HL-60 (cell line): ENCODE results near the gene PTPN9.

Experiments used
- DNase-seq, 2 experiments: peaks; one replicate each; pipeline ENCODE4 v3.0.0-alpha.2; 2010 to 2020; ENCODE audit warnings: low read depth in 1 of 2, low spot score in 1 of 2
- H3K27ac ChIP-seq: fragments of 250-450 bp; sonication (Bioruptor Pico); replicated peaks from 2 replicates; pipeline ENCODE4 v1.5.1; 2020; ENCODE audit warnings: mild to moderate bottlenecking, moderate library complexity
- H3K27me3 ChIP-seq: fragments of 250-450 bp; sonication (Bioruptor Pico); 2 replicates; pipeline ENCODE4 v1.5.1; 2021; ENCODE audit warnings: mild to moderate bottlenecking, moderate library complexity; ENCODE audit not compliant: insufficient read depth, poor library complexity, severe bottlenecking
- H3K4me3 ChIP-seq: replicated peaks from 2 replicates; pipeline ENCODE4 v1.5.1; 2011; ENCODE audit warnings: mild to moderate bottlenecking, control low read depth, low read length; ENCODE audit not compliant: insufficient read depth
- CTCF ChIP-seq: IDR thresholded peaks from one replicate; pipeline ENCODE4 v1.5.1; 2011; ENCODE audit warnings: low read length, control low read depth, inconsistent platforms; ENCODE audit not compliant: insufficient read depth
- GABPA ChIP-seq: IDR thresholded peaks from 2 replicates; pipeline ENCODE4 v1.6.1; 2012; ENCODE audit warnings: low read depth
- POLR2AphosphoS5 ChIP-seq: IDR thresholded peaks from 2 replicates; pipeline ENCODE4 v1.6.1; 2012; ENCODE audit warnings: low read depth
- REST ChIP-seq: IDR thresholded peaks from 2 replicates; pipeline ENCODE4 v1.6.1; 2012; ENCODE audit warnings: low read depth; ENCODE audit not compliant: insufficient replicate concordance
- SPI1 ChIP-seq: IDR thresholded peaks from 2 replicates; pipeline ENCODE4 v1.6.1; 2012; ENCODE audit warnings: low read depth, mild to moderate bottlenecking, borderline replicate concordance

Gene PTPN9

DNA sequence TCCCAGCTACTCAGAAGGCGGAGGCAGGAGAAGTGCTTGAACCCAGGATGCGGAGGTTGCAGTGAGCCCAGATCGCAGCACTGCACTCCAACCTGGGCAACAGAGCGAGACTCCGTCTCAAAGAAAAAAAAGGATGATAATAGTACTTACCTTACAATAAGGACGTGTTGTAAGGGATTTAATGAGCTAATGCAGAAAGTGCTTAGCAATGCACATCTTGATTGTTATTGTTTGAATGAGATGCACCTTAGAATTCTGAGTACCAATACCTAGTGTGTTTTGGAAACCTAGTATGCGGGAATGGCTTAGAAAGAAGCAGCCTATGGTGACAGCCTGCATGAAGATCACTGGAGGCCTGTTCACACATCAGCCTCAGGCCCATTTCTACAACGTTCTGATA is 26.9 kb upstream of the PTPN9 start:
- H3K27me3 ChIP-seq: no peaks in the 10 kb centered on the region
- DNase-seq: no peak
- TF ChIP-seq CTCF (no peak), SPI1 (no peak), REST (no peak), GABPA (no peak), POLR2AphosphoS5 (no peak)
- H3K27ac ChIP-seq: no peak overlapping the region
- no peak overlapping the region for H3K4me3 ChIP-seq

GRCh38 chr15:75599401-75599800 is 20.3 kb upstream of the PTPN9 start:
- DNase-seq: no peak
- no peaks in the 10 kb centered on the region for H3K27me3 ChIP-seq
- H3K27ac ChIP-seq: no peak overlapping the region
- no peak overlapping the region for H3K4me3 ChIP-seq
- TF ChIP-seq CTCF (no peak), POLR2AphosphoS5 (no peak), SPI1 (no peak), GABPA (no peak), REST (no peak)

DNA sequence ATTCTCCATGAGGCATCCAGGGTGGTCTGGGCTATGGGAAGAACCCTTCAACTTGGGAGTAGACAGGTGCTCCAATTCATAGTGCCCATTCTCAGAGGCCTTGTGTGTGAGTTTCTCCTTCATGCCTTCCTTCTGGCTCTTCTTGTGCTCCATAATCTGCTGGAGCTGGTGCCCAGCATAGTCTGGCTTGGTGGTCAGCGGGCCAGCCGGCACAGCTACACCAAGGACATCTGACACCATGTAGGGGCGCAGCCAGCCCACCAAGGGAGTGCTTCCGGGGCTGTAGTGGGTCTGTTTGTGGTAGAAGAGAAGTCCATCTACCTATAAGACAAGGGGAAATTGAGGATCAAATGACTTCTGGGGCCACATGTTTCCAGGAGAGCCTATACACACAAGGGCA is 19.2 kb upstream of the PTPN9 start:
- no peaks in the 10 kb centered on the region for H3K27me3 ChIP-seq
- TF ChIP-seq CTCF: no peak
- TF ChIP-seq POLR2AphosphoS5: no peak
- no peak for TF ChIP-seq GABPA
- TF ChIP-seq REST: no peak
- no peak for TF ChIP-seq SPI1
- DNase-seq: no peak
- H3K4me3 ChIP-seq: no peak overlapping the region
- no peak overlapping the region for H3K27ac ChIP-seq
